Sigmoid colon (tissue), 7 donors: ENCODE data around the gene PDCD1LG2. TPM values are rescaled to one million over a fixed set of nuclear protein-coding genes. Genes with fewer than 3 reads are reported as not detected.
A peak's percentile ranks its signal among the peaks of the same experiment; 100 is the strongest.

ENCODE experiments used
- DNase-seq: peaks from one replicate; pipeline ENCODE4 v3.0.0-alpha.2; 2019
- H3K27ac ChIP-seq, 4 donors: fragments of 200-600 bp; sonication (generic); one replicate each; pipeline ENCODE4 v1.5.1; 2016 to 2019; ENCODE audit warnings: mild to moderate bottlenecking in 1 of 4
- H3K27me3 ChIP-seq, 3 donors: fragments of 200-600 bp; sonication (generic); one replicate each; pipeline ENCODE4 v1.5.1; 2019; ENCODE audit warnings: mild to moderate bottlenecking in 1 of 3
- H3K36me3 ChIP-seq, 4 donors: fragments of 200-600 bp; sonication (generic); one replicate each; pipeline ENCODE4 v1.5.1; 2016 to 2019
- H3K4me1 ChIP-seq, 4 donors: fragments of 200-600 bp; sonication (generic); one replicate each; pipeline ENCODE4 v1.5.1; 2017 to 2019
- H3K4me3 ChIP-seq, 4 donors: fragments of 200-600 bp; sonication (generic); one replicate each; pipeline ENCODE4 v1.5.1; 2017 to 2019; ENCODE audit warnings: mild to moderate bottlenecking in 2 of 4, moderate library complexity in 1 of 4
- H3K9me3 ChIP-seq, 4 donors: fragments of 200-600 bp in 3 of 4; sonication (generic) in 3 of 4; one replicate each; pipeline versions ENCODE4 v1.5.1 to v1.6.1; 2013 to 2019
- EP300 ChIP-seq, 4 donors: sonication (generic); formaldehyde crosslinking; IDR thresholded peaks; one replicate each; pipeline ENCODE4 v1.6.1; 2017; ENCODE audit warnings: antibody characterized with exemption in 4 of 4
- POLR2A ChIP-seq, 2 donors: fragments of 450-650 bp; IDR thresholded peaks; one replicate each; pipeline ENCODE4 v1.6.1; 2016; ENCODE audit warnings: antibody characterized with exemption in 2 of 2, mild to moderate bottlenecking in 2 of 2, moderate library complexity in 2 of 2
- POLR2AphosphoS5 ChIP-seq, 4 donors: sonication (generic); formaldehyde crosslinking; IDR thresholded peaks; one replicate each; pipeline ENCODE4 v1.6.1; 2017; ENCODE audit warnings: antibody characterized with exemption in 4 of 4
- whole genome bisulfite sequencing, 2 donors: extraction: QIAGEN DNeasy Blood & Tissue Kit; methylation state at CpG; one replicate each; pipeline ENCODE4 v1.1.7; 2013; 5-methylcytosine and 5-hydroxymethylcytosine counted together
- intact Hi-C: fragments of 100-400 bp; cut with DNase I; formaldehyde crosslinking; loops from one replicate; pipeline ENCODE4 v1.15.1; 2023
- polyA plus RNA-seq, 3 donors: library from polyadenylated mRNA; stranded (reverse); fragments of 200-250 nt; gene quantifications; one replicate each; pipeline ENCODE4 v1.2.3, GENCODE V29; 2013
- total RNA-seq, 4 donors: library from RNA; depleted of rRNA; stranded (reverse); fragments of >200 nt; gene quantifications; one replicate each; pipeline ENCODE4 v1.1.0, GENCODE V29; 2016
- TF ChIP-seq, protein P1 (sequence below), 4 experiments: fragments of 450-650 bp in 3 of 4; fragments of 200-600 bp in 1 of 4; IDR thresholded peaks; one replicate each; pipeline ENCODE4 v1.5.1; 2016 to 2019; ENCODE audit warnings: antibody characterized with exemption in 4 of 4, mild to moderate bottlenecking in 3 of 4, moderate library complexity in 2 of 4
- donor health status: healthy with polysubstance abuse.
- donor health status: Bipolar disorder and iron deficiency.
- donor health status: healthy.

Gene PDCD1LG2
- total and polyA plus RNA-seq, 7 donors: 0.60 to 2.8 (median 1.2) TPM

DNA sequence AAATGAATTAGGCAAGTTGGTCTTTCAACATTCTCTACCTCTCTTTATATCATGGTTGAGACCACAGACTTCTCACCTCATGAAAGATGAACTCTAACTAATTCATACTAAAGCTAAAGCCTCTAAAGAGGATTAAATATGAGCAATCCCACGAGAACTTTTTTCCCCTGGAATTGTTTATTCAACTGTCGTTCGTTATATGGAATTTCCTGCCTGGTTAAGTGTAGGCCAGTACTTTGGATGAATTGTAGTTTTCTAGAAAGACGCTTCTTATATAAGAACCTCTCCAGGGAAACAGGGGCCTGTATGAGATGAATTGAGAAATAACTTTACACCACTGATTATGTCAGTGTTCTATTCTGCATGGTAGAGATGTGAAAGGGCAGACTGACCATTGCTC is 42.9 kb downstream of the PDCD1LG2 start:
- 76 to 88% methylated on average over 4 of the region's 4 CpGs for WGBS, 2 donors
- TF ChIP-seq POLR2A (IDR thresholded peaks at IDR 0.05): no peak
- TF ChIP-seq EP300 (IDR thresholded peaks at IDR 0.05): no peak
- TF ChIP-seq, protein P1, sequence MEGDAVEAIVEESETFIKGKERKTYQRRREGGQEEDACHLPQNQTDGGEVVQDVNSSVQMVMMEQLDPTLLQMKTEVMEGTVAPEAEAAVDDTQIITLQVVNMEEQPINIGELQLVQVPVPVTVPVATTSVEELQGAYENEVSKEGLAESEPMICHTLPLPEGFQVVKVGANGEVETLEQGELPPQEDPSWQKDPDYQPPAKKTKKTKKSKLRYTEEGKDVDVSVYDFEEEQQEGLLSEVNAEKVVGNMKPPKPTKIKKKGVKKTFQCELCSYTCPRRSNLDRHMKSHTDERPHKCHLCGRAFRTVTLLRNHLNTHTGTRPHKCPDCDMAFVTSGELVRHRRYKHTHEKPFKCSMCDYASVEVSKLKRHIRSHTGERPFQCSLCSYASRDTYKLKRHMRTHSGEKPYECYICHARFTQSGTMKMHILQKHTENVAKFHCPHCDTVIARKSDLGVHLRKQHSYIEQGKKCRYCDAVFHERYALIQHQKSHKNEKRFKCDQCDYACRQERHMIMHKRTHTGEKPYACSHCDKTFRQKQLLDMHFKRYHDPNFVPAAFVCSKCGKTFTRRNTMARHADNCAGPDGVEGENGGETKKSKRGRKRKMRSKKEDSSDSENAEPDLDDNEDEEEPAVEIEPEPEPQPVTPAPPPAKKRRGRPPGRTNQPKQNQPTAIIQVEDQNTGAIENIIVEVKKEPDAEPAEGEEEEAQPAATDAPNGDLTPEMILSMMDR (IDR thresholded peaks at IDR 0.05): no peak
- no peak for TF ChIP-seq POLR2AphosphoS5 (IDR thresholded peaks at IDR 0.05)
- no peak overlapping the region for H3K4me3 ChIP-seq
- DNase-seq: no peak
- intact Hi-C loops: no loop called here
- no peaks in the 10 kb centered on the region for H3K9me3 ChIP-seq
- peaks cover 0 to 14% (median 8%) of the 10 kb centered on the region in 4 donors for H3K4me1 ChIP-seq
- H3K36me3 ChIP-seq: no peaks in the 10 kb centered on the region
- H3K27me3 ChIP-seq: no peaks in the 10 kb centered on the region
- no peak overlapping the region for H3K27ac ChIP-seq

DNA sequence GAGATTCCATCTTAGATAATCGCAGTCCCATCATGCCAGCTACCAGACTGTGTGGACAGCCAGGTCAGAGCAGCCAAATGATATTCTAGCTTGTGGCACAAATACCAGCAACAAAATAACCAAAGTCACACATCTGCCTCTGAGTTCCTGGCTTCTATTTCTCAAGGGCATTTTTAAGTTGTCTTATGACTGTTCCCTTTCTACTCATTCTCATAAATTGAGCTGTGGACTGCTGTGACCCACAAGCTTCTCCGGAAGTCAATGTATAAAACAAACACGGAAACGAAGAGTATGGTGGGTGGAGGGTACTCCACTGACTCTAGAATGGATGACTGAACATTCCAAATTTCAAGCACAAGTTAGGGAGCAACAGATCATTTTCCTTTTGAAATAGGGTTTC is 43.9 kb downstream of the PDCD1LG2 start:
- DNase-seq: no peak
- Histone ChIP-seq H3K4me1 (peaks cover 0 to 16% (median 9%) of the 10 kb centered on the region in 4 donors), H3K36me3 (no peaks in the 10 kb centered on the region), H3K27ac (no peak overlapping the region), H3K9me3 (no peaks in the 10 kb centered on the region), H3K4me3 (no peak overlapping the region), H3K27me3 (no peaks in the 10 kb centered on the region)
- intact Hi-C loops: no loop called here
- 86 to 88% methylated on average over 4 of the region's 4 CpGs for WGBS, 2 donors
- TF ChIP-seq POLR2AphosphoS5 (IDR thresholded peaks at IDR 0.05): no peak
- TF ChIP-seq EP300 (IDR thresholded peaks at IDR 0.05): no peak
- TF ChIP-seq, protein P1 (IDR thresholded peaks at IDR 0.05): no peak
- TF ChIP-seq POLR2A (IDR thresholded peaks at IDR 0.05): no peak

DNA sequence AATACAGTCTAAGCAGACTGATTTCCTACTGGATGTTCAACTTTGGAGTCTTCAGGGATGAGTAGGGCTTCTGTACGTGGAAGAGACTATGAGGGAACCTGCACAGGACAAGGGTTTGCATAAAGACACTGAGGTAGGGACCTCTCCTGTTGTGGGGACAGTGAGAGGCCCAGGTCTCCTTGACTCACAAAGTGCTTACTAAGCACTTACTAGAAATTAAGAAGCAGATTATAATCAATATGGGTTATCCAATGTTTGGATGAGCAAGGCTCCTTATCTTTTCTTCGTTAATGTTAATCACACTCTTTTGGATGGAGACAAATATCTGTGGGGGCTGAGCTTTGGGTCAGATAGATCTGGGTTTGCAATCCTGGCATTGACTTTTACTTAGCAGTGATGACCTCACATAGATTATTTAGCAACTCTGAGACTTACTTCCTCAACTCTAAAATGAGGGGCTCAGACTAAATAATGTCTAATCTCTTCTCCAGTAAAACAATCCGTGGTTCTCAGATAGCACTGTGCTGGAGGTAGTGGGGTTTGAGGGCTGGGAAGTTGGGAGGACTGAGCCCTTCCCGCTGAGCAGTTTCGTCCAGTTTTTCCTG is 45.9 kb downstream of the PDCD1LG2 start:
- H3K36me3 ChIP-seq: no peaks in the 10 kb centered on the region
- 90 to 94% methylated on average over 5 of the region's 5 CpGs for WGBS, 2 donors

DNA sequence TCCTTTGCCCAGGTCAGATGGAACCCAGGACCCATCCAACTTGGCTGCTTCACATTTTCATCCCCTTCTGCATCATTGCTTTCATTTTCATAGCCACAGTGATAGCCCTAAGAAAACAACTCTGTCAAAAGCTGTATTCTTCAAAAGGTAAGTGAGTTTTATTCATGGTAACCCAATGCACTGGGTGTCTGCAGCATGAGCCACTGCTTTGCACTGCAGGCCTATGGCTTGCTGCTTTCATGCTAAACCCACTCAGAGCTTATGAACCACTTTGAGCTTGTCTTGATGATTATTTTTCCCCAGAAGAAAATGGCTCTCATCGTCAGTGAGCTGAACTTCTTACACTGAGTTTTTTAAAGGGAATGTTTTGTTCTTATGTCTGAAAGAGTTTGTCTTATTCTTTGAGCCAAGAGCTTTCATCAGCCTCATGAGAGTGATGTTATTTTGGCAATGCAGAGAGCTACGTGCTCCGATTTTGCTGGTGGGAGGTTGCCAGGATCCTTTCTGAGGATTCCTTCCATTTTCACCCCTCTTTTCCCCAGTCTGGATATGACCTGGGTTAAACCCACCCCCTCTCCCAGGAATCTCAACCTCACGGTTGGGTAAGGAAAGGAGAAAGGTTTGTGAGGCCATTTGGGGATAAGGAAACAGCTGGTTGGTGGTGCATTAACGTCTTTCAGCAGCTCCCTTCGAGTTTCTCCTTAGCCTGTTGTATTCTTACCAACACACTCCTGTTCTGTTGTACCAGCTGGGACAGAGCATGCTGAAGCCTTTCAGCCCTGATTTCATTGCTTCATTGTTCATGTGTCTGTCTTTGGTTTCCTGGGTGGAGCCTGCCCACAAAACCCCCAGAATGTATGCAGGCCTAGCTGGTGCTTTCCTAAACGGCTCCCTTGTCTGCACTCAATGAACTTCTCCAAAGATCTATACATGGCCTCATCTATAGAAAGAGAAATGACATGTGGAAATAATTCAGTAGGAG is 47.6 kb downstream of the PDCD1LG2 start:
- H3K27me3 ChIP-seq: no peaks in the 10 kb centered on the region
- TF ChIP-seq POLR2A (IDR thresholded peaks at IDR 0.05) (no peak), POLR2AphosphoS5 (IDR thresholded peaks at IDR 0.05) (no peak), EP300 (IDR thresholded peaks at IDR 0.05) (no peak)
- TF ChIP-seq, protein P1 (IDR thresholded peaks at IDR 0.05): no peak
- intact Hi-C loops: no loop called here
- H3K4me3 ChIP-seq: no peak overlapping the region
- 51 to 72% methylated on average over 7 of the region's 7 CpGs for WGBS, 2 donors
- no peaks in the 10 kb centered on the region for H3K9me3 ChIP-seq
- H3K4me1 ChIP-seq: peaks cover 0 to 16% (median 7%) of the 10 kb centered on the region in 4 donors
- peak overlapping the region; percentile 14 to 44 (median 28) for H3K27ac ChIP-seq
- DNase-seq: no peak
- H3K36me3 ChIP-seq: no peaks in the 10 kb centered on the region

More for the DNA sequence above, 45.9 kb downstream of the PDCD1LG2 start:
- TF ChIP-seq EP300 (IDR thresholded peaks at IDR 0.05) (no peak), POLR2AphosphoS5 (IDR thresholded peaks at IDR 0.05) (no peak), POLR2A (IDR thresholded peaks at IDR 0.05) (no peak)
- TF ChIP-seq, protein P1 (IDR thresholded peaks at IDR 0.05): no peak
- H3K4me3 ChIP-seq: no peak overlapping the region
- DNase-seq: no peak
- no peaks in the 10 kb centered on the region for H3K9me3 ChIP-seq
- peaks cover 0 to 16% (median 7%) of the 10 kb centered on the region in 4 donors for H3K4me1 ChIP-seq
- H3K27me3 ChIP-seq: no peaks in the 10 kb centered on the region
- intact Hi-C loops: no loop called here
- no peak overlapping the region for H3K27ac ChIP-seq
